ENCODE results near the gene FCHSD2.
A peak's percentile ranks its signal among the peaks of the same experiment; 100 is the strongest.
"Not testable (repeated sequence)": the region's sequence is repeated elsewhere in the genome, so short reads cannot be mapped to it uniquely, and the experiment has no call there.

Gene FCHSD2

GRCh38 chr11:72820439-72821139 is 321.5 kb downstream of the FCHSD2 start:
- DNase-seq (ENCODE audit: low read depth): no peak

- DNase-seq (ENCODE audit: low read depth): no peak
Measured at GRCh38 chr11:72818971-72819370, 323.1 kb downstream of the FCHSD2 start.

- DNase-seq (ENCODE audit: low read depth): no peak
Measured at GRCh38 chr11:72817966-72818365, 324.2 kb downstream of the FCHSD2 start.

GRCh38 chr11:72816404-72816990 is 325.6 kb downstream of the FCHSD2 start:
- DNase-seq (ENCODE audit: low read depth): no peak

DNA sequence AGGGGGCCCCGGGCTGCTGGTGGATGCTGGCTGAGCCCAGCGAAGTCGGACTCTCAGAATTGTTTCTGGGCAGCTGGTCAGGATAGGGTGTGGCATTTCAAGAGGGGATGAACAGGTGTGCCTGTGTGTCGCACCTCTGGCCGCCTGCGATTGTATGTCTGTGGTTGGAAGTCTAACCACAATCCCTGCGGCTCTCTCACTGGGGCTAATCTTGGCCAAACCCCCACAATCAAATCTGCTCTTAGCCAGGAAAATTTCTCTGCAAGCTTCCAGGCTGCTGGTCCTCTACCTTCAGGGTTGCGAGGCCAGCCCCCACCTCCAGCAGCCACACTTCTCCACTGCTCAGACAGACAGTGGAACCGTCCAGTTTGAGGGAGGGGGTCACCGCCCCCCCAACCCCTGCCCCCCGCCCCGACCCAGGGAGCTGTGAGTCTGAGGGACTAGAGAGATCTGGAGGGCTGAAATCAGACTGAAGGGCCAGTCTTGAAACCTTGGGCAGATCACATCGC is 327.0 kb downstream of the FCHSD2 start:
- no peak for DNase-seq (ENCODE audit: low read depth)

DNA sequence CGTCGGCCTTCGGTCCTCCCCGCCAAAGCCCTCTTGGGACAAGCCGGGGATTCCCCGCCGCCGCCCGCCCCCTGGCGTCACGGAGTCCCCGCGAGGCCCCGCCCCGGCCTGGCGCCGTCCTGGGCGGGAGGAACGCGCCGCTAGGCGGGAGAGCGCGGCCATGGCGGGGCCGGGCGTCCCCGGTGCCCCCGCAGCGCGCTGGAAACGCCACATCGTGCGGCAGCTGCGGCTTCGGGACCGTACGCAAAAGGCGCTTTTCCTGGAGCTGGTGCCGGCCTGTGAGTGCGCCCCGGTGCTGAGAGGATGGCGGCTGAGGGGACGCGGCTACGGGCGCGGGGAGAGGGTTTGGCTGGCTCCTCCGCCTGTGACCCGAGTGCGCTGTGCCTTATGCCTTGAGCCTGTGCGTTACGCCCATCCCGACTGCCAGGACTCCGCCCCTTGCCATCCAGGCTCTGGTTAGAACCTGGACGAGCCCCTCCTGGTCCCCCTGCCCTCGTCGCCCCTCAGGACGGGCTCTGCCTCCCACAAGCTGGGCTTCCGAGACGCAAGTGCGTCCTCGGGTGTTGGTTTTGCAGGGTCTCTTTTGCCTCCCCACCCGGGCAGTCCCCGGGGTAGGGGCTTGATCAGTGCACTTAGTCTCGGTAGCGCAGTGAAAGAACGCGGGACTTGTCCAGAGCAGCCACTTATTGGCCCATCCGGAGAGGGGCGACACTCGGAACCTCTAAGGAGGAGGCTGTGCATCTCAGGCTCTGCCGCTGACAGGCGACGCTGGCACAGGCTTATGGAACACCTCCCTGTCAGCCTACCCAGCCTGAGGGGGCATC is 327.6 kb downstream of the FCHSD2 start, which contains the start of gene ATG16L2:
Gene ATG16L2 (plus strand): TSS at position 126 of the 824 bp plus-strand sequence. CDS start 35 bp downstream, at position 161.
- peak; percentile 92 for DNase-seq (ENCODE audit: low read depth)

GRCh38 chr11:72813740-72814285 is 328.3 kb downstream of the FCHSD2 start:
- peak; percentile 81 for DNase-seq (ENCODE audit: low read depth)

DNA sequence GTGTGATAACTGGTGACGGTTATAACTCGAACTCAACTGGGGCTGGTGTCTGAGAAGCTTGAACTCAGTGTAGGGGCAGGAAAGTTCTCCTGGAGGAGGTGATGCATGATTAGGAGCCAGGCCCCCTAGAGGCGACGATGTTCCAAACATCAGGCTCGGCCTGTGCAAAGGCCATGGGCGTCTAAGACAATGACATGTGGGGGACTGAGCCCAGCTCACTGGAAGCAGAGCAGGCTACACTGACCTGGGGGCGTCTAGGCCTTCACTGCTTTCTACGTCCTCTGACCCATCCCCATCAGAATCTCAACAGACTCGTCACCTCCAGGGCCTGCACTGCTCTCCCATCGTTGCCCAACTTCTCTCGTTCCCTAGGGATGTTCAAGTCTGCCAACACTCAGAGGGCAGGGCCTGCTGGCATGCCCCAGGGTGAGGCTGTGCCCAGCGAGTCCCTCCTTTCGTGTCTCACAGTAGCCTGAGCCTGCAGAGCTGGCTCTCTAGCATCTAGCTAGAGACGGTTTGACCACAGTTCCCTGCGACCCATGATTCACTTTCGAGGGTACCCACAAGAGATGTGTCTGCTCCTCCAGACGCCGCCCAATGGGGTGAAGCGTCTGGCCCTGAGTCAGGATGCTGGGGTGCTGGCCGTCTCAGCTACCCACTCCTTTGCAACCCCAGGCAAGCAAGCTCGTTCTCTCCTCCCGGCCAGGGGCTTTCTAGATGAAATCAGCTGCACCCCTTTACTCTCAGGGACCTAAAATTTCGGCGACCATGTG is 329.0 kb downstream of the FCHSD2 start:
- DNase-seq (ENCODE audit: low read depth): peak; percentile 77

GRCh38 chr11:72812604-72812966 is 329.5 kb downstream of the FCHSD2 start:
- no peak for DNase-seq (ENCODE audit: low read depth)

GRCh38 chr11:72811686-72812085 is 330.4 kb downstream of the FCHSD2 start:
- DNase-seq (ENCODE audit: low read depth): not testable (repeated sequence)

- no peak for DNase-seq (ENCODE audit: low read depth)
Measured at GRCh38 chr11:72808331-72808798, 333.8 kb downstream of the FCHSD2 start.

DNA sequence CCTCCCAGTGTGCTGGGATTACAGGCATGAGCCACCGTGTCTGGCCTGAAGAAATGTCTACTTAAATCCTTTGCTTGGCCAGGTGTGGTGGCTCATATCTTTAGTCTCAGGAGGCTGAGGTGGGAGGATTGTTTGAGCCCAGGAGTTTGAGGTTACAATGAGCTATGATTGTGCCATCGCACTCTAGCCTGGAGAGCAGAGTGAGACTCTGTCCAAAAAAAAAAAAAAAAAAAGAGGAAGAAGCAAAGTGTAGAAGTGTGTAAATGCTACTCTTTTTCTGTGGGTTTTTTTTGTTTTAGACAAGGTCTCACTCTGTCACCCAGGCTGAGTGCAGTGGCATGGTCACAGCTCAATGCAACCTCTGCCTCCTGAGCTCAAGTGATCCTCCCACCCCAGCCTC is 334.3 kb downstream of the FCHSD2 start:
- DNase-seq (ENCODE audit: low read depth): no peak

DNA sequence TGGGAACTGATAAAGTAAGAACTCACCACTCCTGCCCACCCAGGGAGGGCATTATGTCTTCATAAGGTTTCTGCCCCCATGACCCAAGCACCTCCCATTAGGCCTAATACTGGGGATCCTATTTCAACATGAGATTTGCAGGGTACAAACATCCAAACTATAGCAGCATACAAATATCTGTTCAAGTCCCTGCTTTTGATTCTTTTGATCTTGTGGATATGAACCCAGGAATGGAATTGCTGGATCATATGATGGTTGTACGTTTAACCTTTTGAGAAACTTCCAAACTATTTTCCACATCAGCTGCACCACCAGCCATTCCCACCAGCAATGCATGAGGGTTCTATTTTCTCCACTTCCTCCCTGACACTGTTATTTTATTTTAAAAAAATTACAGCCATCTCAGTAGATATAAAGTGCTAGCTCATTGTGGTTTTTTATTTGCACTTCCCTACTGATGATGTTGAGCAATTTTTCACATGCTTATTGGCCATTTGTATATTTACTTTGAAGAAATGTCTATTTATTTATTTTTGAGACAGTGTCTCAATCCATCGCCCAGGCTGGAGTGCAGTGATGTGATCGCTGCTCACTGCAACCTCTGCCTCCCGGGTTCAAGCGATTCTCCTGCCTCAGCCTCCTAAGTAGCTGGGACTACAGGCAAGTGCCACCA is 335.0 kb downstream of the FCHSD2 start:
- no peak for DNase-seq (ENCODE audit: low read depth)

GRCh38 chr11:72806378-72806777 is 335.7 kb downstream of the FCHSD2 start:
- DNase-seq (ENCODE audit: low read depth): not testable (repeated sequence)

GRCh38 chr11:72805216-72805615 is 336.9 kb downstream of the FCHSD2 start:
- DNase-seq (ENCODE audit: low read depth): no peak

DNA sequence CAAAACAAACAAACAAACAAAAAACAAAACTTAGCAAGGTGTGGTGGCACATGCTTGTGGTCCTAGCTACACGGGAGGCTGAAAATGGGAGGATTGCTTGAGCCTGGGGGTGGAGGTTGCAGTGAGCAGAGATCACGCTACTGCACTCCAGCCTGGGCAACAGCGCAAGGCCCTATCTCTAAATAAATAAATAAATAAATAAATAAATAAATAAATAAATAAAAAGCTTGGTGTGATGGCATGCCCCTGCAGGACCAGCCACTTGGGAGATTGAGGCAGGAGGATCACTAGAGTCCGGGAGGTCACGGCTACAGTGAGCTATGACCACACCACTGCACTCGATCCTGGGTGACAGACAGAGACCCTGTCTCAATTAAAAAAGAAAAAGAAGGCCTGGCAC is 339.3 kb downstream of the FCHSD2 start:
- no peak for DNase-seq (ENCODE audit: low read depth)

GRCh38 chr11:72799441-72799840 is 342.7 kb downstream of the FCHSD2 start:
- no peak for DNase-seq (ENCODE audit: low read depth)

GRCh38 chr11:72798361-72798760 is 343.8 kb downstream of the FCHSD2 start:
- DNase-seq (ENCODE audit: low read depth): no peak

GRCh38 chr11:72793425-72794367 is 348.4 kb downstream of the FCHSD2 start, which contains the start of gene STARD10:
TSS of gene STARD10 (minus strand) at chr11:72794047. CDS start at chr11:72781181, 12,866 bp downstream.
- peak; percentile 95 for DNase-seq (ENCODE audit: low read depth)

GRCh38 chr11:72793076-72793424 is 349.1 kb downstream of the FCHSD2 start:
- no peak for DNase-seq (ENCODE audit: low read depth)

All from activated T-cell treated with anti-CD3 and anti-CD28 coated beads for 48 hours (primary cell).